Measurements from ENCODE around the gene ITGA1.

The ITGA1 gene

GRCh38 chr5:52998552-52999313 is 211.0 kb downstream of the ITGA1 start:
- no peak for DNase-seq (ENCODE audit: low spot score)

GRCh38 chr5:52999344-52999949 is 211.7 kb downstream of the ITGA1 start:
- DNase-seq (ENCODE audit: low spot score), result no peak

DNA sequence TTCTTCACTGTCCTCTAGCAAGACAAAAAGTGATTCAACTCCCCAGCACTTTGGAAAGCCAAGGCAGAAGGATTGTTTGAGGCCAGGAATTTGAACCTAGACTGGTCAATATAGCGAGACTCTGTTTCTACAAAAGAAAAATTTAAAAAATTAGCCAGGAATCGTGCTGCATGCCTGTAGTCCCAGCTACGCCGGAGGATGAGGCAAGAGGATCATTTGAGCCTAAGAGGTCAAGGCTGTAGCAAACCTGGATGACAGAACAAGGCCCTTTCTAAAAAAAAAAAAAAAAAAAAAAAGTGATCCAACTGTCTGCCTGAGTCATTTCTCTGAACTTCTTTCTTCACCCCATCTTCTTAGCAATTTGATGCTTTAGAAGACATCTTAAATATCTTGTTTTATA is 213.8 kb downstream of the ITGA1 start:
- DNase-seq (ENCODE audit: low spot score), result no peak

DNA sequence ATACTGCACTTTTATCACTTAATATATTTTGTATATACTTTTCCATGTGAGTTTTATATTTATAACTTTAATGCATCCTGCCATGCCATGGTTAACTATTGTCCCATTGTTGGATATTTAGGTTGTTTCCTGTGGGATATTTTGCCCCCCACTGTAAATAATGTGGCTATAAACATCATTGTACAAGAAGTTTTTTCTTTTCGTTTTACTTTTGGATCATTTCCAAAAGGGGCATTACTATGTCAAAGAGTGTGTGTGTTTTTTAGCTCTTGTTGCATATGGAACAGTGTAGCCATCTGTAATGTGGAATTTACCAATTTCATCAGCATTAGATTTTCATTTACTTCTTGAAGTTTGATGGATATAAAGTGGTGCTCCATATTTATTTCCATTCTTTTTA is 214.8 kb downstream of the ITGA1 start:
- DNase-seq (ENCODE audit: low spot score), result no peak

- DNase-seq (ENCODE audit: low spot score), result no peak
These were observed 215.4 kb downstream of the ITGA1 start for GRCh38 chr5:53003144-53003543.

GRCh38 chr5:53006911-53007890 is 219.5 kb downstream of the ITGA1 start:
- DNase-seq (ENCODE audit: low spot score), result no peak

DNA sequence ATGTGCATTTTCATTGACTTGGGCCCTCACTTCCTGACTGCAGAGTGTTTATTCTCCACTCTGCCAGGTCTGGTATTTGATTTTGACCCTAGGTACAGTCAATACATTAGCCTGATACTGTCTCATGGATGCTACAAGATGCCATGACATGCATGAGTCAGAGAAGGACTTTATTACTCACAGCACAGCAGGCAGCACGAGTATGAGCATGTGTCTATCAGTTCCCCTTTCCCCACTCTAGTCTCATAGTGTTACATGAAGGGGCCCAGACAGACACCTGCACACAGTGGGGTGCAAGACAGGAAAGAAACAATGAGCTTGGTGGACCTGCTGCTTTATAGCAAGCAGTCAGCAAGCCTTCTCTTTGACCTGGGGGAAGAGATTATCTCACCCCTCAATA is 221.0 kb downstream of the ITGA1 start:
- DNase-seq (ENCODE audit: low spot score), result no peak

All from LoVo (cell line).